ENCODE data around the gene STAB2. TPM values are rescaled to one million over a fixed set of nuclear protein-coding genes. Genes with fewer than 3 reads are reported as not detected.

The STAB2 gene
- polyA plus RNA-seq, 1 of the 3 experiments (the other 2 are of a cell fraction): not detected

GRCh38 chr12:103743788-103744187, 156.7 kb downstream of the STAB2 start:
- Histone ChIP-seq H3K36me3 (replicated peaks in 1 of 2; ENCODE audit: control insufficient read depth in 1 of 2, insufficient read depth in 2 of 2, low read length in 1 of 2) (no peaks in the 10 kb centered on the region), H3F3A (replicated peaks; ENCODE audit: insufficient read depth) (no peaks in the 10 kb centered on the region), H3K4me3 (ENCODE audit: low read depth in 2 of 2, low read length in 1 of 2) (no peak overlapping the region), H3K27ac (ENCODE audit: low read depth in 2 of 2, low read length in 1 of 2) (no peak overlapping the region), H3K9me2 (no peaks in the 10 kb centered on the region), H3K4me1 (ENCODE audit: control insufficient read depth in 1 of 2, insufficient read depth in 2 of 2, low read depth in 1 of 2, low read length in 1 of 2) (peaks cover 0 to 6% of the 10 kb centered on the region in 2 experiments; a peak in 1 of 4 replicates), H3K4me2 (no peak overlapping the region), H3K27me3 (ENCODE audit: insufficient read depth) (no peaks in the 10 kb centered on the region), H3K79me2 (ENCODE audit: insufficient read depth) (no peaks in the 10 kb centered on the region), H3K9ac (no peak overlapping the region), H4K20me1 (ENCODE audit: insufficient read depth) (no peaks in the 10 kb centered on the region), H2AFZ (ENCODE audit: low read depth) (no peak overlapping the region), H3K9me3 (no peaks in the 10 kb centered on the region)
- WGBS (ENCODE audit: low lambda C conversion rate): 97% methylated on average over 3 of the region's 3 CpGs
- ChIA-PET POLR2A (no interaction called here), CTCF (no interaction called here)
- no peak for DNase-seq
- TF ChIP-seq RAD21 (IDR thresholded peaks at IDR 0.05; ENCODE audit: low read length): no peak
- TF ChIP-seq ELF1 (IDR thresholded peaks at IDR 0.05): no peak
- TF ChIP-seq FOSL2 (IDR thresholded peaks at IDR 0.05; ENCODE audit: borderline replicate concordance, low read depth): no peak
- no peak for TF ChIP-seq FOXM1 (IDR thresholded peaks at IDR 0.05; ENCODE audit: low read depth)
- no peak for TF ChIP-seq IRF3 (IDR thresholded peaks at IDR 0.05; ENCODE audit: low read depth, low read length)
- TF ChIP-seq EP300 (IDR thresholded peaks at IDR 0.05; ENCODE audit: borderline replicate concordance in 1 of 2, low read depth in 1 of 2, low read length in 1 of 2): no peak
- no peak for TF ChIP-seq MEF2A (IDR thresholded peaks at IDR 0.05; ENCODE audit: borderline replicate concordance, low read depth)
- no peak for TF ChIP-seq NFIC (IDR thresholded peaks at IDR 0.05; ENCODE audit: borderline replicate concordance)
- no peak for TF ChIP-seq PBX3 (IDR thresholded peaks at IDR 0.05)
- no peak for TF ChIP-seq TAF1 (IDR thresholded peaks at IDR 0.05; ENCODE audit: borderline replicate concordance, low read depth, low read length)

GRCh38 chr12:103745962-103746361, 158.9 kb downstream of the STAB2 start:
- Histone ChIP-seq H3F3A (replicated peaks; ENCODE audit: insufficient read depth) (no peaks in the 10 kb centered on the region), H3K27ac (ENCODE audit: low read depth in 2 of 2, low read length in 1 of 2) (no peak overlapping the region), H3K9me2 (no peaks in the 10 kb centered on the region), H3K79me2 (ENCODE audit: insufficient read depth) (no peaks in the 10 kb centered on the region), H3K9me3 (no peaks in the 10 kb centered on the region), H3K9ac (no peak overlapping the region), H3K4me3 (ENCODE audit: low read depth in 2 of 2, low read length in 1 of 2) (no peak overlapping the region), H3K4me1 (ENCODE audit: control insufficient read depth in 1 of 2, insufficient read depth in 2 of 2, low read depth in 1 of 2, low read length in 1 of 2) (peaks cover 0 to 6% of the 10 kb centered on the region in 2 experiments; a peak in 1 of 4 replicates), H3K36me3 (replicated peaks in 1 of 2; ENCODE audit: control insufficient read depth in 1 of 2, insufficient read depth in 2 of 2, low read length in 1 of 2) (no peaks in the 10 kb centered on the region), H3K27me3 (ENCODE audit: insufficient read depth) (no peaks in the 10 kb centered on the region), H2AFZ (ENCODE audit: low read depth) (no peak overlapping the region), H3K4me2 (no peak overlapping the region), H4K20me1 (ENCODE audit: insufficient read depth) (no peaks in the 10 kb centered on the region)
- POLR2A ChIA-PET: no interaction called here
- CTCF ChIA-PET: interaction anchor here (1.5 kb wide), 1 partner anchor 198 kb away, joined by 3 read pairs; no protein-coding TSS in a partner anchor
- 75% methylated on average over 2 of the region's 2 CpGs for WGBS (ENCODE audit: low lambda C conversion rate)
- peak; percentile 10; the same call in 1 of the 2 replicates for TF ChIP-seq RAD21 (IDR thresholded peaks at IDR 0.05; ENCODE audit: low read length)
- TF ChIP-seq YY1 (IDR thresholded peaks at IDR 0.05; ENCODE audit: low read depth): no peak
- no peak for TF ChIP-seq TEAD4 (IDR thresholded peaks at IDR 0.05; ENCODE audit: borderline replicate concordance, insufficient read depth)
- TF ChIP-seq SMC3 (IDR thresholded peaks at IDR 0.05; ENCODE audit: low read depth, low read length): no peak
- TF ChIP-seq FOXM1 (IDR thresholded peaks at IDR 0.05; ENCODE audit: low read depth): no peak
- no peak for DNase-seq

All from SK-N-SH (cell line).